Posterior vena cava (tissue), 2 donors: ENCODE measurements around the gene PTTG1IP. TPM values are rescaled to one million over a fixed set of nuclear protein-coding genes. Genes with fewer than 3 reads are reported as not detected.
A peak's percentile ranks its signal among the peaks of the same experiment; 100 is the strongest.

ENCODE experiments used
- DNase-seq: peaks from one replicate; pipeline ENCODE4 v3.0.0-alpha.2; 2020; ENCODE audit warnings: low spot score
- intact Hi-C, 2 donors: fragments of 100-400 bp; cut with DNase I; formaldehyde crosslinking; loops; one replicate each; pipeline versions ENCODE4 v1.14.1 to v1.14.2; 2022 to 2023
- total RNA-seq, 2 donors: library from RNA; stranded (reverse); fragmentation: NEBNext Ultra II Directional; extraction: Animal tissue kit (Norgen Biotek cat#: 25700); gene quantifications; one replicate each; pipeline ENCODE4 v1.2.1, GENCODE V29; 2021
- donor health status: DM: yes; HTN: yes; CAD: no.
- donor health status: DM: yes; HTN: yes; CAD: no.

The PTTG1IP gene
- total RNA-seq, 2 donors from 2014 or later, result 202 to 246 TPM

DNA sequence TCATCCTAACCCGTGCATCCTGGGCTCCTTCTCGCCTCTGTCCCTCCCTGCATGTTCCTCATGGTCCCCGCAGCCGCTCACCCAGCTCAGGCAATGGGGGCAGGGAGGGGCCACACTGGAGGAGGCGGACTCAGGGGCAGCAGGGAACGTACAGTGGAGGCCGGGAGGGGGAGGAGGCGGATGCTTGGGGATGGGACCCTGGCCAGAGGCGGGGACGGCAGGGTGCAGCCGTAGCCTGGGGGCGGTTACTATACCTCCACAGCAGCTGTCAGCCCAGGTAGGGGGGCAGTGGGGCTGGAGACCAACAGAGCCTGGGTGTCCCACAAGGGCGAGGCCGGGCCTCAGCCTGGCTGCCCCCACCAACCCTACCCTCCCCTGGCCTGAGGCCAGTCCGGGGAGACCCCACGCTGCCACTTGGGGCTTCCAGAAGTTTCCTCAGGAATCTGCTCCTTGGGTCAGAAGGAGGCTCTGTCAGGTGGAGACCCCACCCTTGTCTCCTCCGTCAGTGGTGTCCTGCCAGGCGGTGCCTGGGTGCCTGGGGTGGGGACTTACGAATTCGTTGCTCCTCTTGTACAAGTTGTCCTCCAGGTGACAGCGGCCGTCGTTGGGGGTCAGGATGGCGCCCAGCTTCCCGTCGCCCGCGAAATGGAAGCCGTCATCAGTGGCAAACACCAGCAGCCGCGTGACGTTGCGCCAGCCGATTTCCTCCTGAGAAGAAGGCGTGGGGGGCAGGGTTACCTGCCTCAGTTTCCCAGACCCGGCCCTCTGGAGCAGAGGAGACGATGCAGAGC lies 26.5 kb upstream of the PTTG1IP start:
- intact Hi-C loops, result no loop called here
- peak; percentile 77 for DNase-seq

GRCh38 chr21:44898851-44899767 lies 25.6 kb upstream of the PTTG1IP start:
- peak; percentile 70 for DNase-seq
- intact Hi-C loops, result no loop called here

DNA sequence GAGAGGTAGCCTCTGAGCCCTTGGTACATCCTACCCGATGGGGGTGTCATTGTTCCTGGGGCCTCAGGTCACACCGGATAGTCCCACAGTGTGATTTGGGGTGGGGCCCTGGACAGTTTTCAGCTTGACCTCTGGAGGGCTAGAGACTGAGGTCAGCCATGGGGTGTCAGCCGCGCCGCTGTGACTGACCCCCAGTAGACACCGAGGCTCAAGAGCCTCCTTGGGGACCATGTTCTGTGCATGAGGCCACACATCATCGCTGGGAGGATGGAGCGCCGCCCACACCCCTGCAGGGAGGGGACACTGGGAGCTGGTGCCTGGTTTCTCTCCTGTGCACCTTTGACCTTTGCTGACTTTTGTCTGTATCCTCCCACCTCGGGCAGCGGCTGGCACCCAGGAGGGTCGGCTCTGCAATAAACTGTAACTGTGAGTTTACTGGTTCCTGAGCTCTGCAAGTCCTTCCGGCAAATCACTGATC lies 24.6 kb upstream of the PTTG1IP start:
- DNase-seq, result peak; percentile 74

GRCh38 chr21:44897326-44898010 lies 24.0 kb upstream of the PTTG1IP start:
- no peak for DNase-seq
- intact Hi-C loops, result no loop called here

More for the DNA sequence above, 24.6 kb upstream of the PTTG1IP start:
- intact Hi-C loops, result no loop called here

DNA sequence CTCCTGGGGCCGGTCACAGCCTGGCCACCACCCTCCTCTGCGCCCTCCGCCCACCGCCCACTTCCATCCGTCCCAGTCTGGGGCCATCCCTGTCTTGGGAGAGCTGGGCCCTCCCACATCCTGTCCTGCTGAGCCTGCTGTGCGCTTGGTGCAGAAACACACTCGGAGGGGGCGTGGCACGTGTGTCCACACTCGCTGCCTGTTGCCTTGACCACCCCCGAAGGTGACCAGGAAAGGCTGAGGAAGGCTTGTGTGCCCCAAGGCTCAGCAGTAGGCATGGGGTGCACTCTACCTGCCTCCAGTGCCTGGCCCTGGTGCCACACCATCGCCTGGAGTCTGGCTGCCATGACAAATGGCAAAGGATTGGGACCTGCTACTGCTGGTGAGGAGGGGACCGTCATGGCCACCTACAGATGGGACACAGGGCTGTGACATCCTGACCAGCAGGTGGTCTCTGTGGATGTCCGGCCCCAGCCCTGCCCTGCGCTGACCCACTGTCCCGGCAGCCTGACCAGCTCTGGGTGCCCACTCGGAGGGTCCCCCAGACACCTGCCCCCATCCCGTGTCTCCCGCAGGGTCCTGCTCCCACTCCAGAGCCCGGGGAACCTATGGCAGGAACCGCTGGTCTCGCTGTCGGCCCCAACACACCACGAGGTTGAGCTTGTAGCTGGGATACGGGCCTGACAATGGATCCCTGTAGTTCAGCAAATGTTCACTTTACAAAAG lies 23.2 kb upstream of the PTTG1IP start:
- no peak for DNase-seq
- intact Hi-C loops, result no loop called here

- intact Hi-C loops, result no loop called here
Measured at GRCh38 chr21:44895859-44896258, 22.4 kb upstream of the PTTG1IP start.

GRCh38 chr21:44894687-44895302 lies 21.3 kb upstream of the PTTG1IP start:
- DNase-seq, result no peak
- intact Hi-C loops, result loop anchor here in 1 of 2 donors (5.0 kb wide), 1 partner anchor 38 kb away; no protein-coding TSS in a partner anchor

More at GRCh38 chr21:44895859-44896258, 22.4 kb upstream of the PTTG1IP start:
- no peak for DNase-seq

- intact Hi-C loops, result loop anchor here in 1 of 2 donors (5.0 kb wide), 1 partner anchor 38 kb away; no protein-coding TSS in a partner anchor
- peak; percentile 62 for DNase-seq
Measured at GRCh38 chr21:44893948-44894656, 20.6 kb upstream of the PTTG1IP start.

DNA sequence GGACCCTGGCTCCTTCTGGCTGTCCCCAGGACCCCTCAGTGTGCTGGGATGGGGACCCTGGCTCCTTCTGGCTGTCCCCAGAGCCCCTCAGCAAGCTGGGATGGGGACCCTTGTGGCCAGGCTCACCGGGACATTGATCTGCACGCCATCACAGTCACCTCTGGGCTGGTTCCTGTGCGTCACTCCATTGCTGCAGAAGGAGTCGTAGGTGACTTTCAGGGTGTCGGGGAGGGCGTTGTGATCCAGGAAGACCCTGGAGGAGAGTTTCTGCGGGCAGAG lies 19.7 kb upstream of the PTTG1IP start:
- intact Hi-C loops, result loop anchor here in 1 of 2 donors (5.0 kb wide), 1 partner anchor 39 kb away; no protein-coding TSS in a partner anchor

DNA sequence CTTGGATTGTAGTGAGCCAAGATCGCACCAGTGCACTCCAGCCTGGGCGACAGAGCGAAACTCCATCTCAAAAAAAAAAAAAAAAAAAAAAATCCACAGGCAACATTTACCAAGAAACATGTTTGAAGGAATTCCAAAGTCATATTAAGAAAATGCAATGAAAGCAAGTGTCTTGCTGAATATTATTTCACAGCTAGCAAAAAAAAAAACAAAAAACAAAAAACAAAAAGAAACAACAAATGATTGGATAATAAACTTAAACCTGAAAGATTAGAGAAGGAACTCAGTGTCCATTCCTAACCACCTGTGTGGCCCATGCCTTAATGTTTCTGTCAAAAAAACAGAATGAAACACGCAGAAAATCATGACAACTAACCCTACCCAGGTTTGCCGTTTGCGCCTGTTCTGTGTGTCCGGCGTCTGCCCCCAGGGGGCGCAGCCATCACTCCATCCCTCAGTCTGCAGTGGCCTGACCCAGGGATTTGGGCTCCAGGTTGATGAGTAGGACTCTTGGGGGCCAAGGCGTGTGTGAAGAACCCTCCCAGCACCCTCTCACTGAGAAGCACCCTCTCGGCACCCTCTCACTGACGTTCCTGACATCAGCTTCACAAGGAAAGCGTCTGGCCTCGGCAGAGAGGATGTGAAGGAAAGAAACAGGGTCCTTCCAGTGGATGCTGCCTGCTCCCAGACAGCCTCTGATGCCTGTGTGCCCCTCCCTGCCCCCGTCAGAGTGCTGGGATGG lies 19.2 kb upstream of the PTTG1IP start:
- intact Hi-C loops, result loop anchor here in 1 of 2 donors (5.0 kb wide), 1 partner anchor 40 kb away; no protein-coding TSS in a partner anchor
- peak; percentile 88 for DNase-seq

More for the DNA sequence above, 19.7 kb upstream of the PTTG1IP start:
- peak; percentile 71 for DNase-seq

- intact Hi-C loops, result loop anchor here in 1 of 2 donors (5.0 kb wide), 1 partner anchor 40 kb away; no protein-coding TSS in a partner anchor
- peak; percentile 56 for DNase-seq
Measured at GRCh38 chr21:44892095-44892494, 18.6 kb upstream of the PTTG1IP start.

DNA sequence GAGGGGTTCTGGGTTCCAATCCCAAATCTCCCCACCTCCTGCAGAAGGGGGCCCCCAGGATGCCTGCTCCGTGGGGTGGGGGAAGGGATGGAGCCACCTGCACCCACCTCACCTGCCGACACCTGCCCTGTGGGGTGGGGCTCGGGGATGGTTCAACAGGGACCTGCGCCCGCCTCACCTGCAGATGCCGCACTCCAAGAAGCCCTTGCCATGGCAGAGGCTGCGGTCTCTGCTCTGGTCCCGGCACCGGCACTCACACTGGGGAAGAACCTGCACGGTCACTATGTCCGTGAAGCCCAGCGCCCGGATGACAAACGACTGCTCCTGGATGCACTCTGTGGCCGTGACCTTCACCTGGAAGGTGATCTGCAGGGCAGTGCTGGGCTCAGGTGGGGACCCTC lies 18.1 kb upstream of the PTTG1IP start:
- intact Hi-C loops, result loop anchor here in 1 of 2 donors (5.0 kb wide), 1 partner anchor 41 kb away; no protein-coding TSS in a partner anchor

GRCh38 chr21:44890961-44891541 lies 17.6 kb upstream of the PTTG1IP start:
- intact Hi-C loops, result loop anchor here in 1 of 2 donors (5.0 kb wide), 1 partner anchor 41 kb away; no protein-coding TSS in a partner anchor
- DNase-seq, result peak; percentile 76

More for the DNA sequence above, 18.1 kb upstream of the PTTG1IP start:
- DNase-seq, result peak; percentile 73

- peak; percentile 72 for DNase-seq
- intact Hi-C loops, result loop anchor here in 1 of 2 donors (5.0 kb wide), 1 partner anchor 42 kb away; no protein-coding TSS in a partner anchor
Measured at GRCh38 chr21:44890338-44890931, 16.9 kb upstream of the PTTG1IP start.

DNA sequence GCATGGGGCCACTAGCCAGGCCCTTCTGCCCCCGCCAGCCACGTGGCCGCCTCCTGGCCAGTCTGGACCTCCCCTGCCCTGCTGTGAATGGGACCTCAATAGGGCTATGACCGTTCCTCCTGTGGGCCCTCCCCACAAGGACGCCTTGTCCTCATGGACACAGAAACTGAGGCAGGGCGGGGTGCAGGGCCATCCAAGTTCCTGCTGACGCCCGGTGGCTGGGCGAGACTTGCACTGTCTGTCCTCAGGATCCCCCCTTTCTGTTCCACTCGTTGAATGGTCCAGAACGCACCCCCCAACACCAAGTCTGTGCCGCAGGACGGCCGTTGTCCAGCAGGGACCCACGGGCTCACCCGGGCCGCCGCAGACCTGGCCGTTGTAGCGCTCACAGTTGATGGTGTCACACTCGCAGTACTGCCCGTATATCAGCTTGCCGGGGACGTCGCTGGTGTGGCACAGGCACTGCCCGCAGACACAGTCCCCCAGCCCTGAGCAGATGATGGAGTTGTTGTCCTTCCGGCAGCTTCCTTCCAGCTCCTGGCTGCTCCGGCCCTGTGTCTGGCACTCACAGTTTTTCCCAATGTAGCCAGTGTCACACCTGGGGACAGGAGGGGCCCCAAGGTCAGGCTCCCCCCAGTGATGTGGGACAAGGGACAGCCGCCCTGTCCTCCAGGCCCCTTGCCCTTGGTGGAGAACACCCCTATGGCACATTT lies 16.3 kb upstream of the PTTG1IP start:
- DNase-seq, result peak; percentile 77
- intact Hi-C loops, result loop anchor here (5.0 to 10.0 kb wide), 2 partner anchors 43 to 245 kb away; no protein-coding TSS in a partner anchor
